Measurements from ENCODE around the gene CBL.

The CBL gene

GRCh38 chr11:119337581-119338317 lies 131.6 kb downstream of the CBL start:
- H3K27ac ChIP-seq: no peak overlapping the region
- TF ChIP-seq CTCF (IDR thresholded peaks at IDR 0.05) (no peak), ZFX (IDR thresholded peaks at IDR 0.05; ENCODE audit: borderline replicate concordance) (no peak)

GRCh38 chr11:119338318-119338890 lies 132.3 kb downstream of the CBL start:
- TF ChIP-seq CTCF (IDR thresholded peaks at IDR 0.05) (peak; percentile 90), ZFX (IDR thresholded peaks at IDR 0.05; ENCODE audit: borderline replicate concordance) (no peak)
- no peak overlapping the region for H3K27ac ChIP-seq

GRCh38 chr11:119338965-119339588 lies 132.9 kb downstream of the CBL start:
- H3K27ac ChIP-seq: no peak overlapping the region
- TF ChIP-seq ZFX (IDR thresholded peaks at IDR 0.05; ENCODE audit: borderline replicate concordance) (no peak), CTCF (IDR thresholded peaks at IDR 0.05) (no peak)

- H3K27ac ChIP-seq: no peak overlapping the region
- TF ChIP-seq CTCF (IDR thresholded peaks at IDR 0.05) (peak; percentile 97), ZFX (IDR thresholded peaks at IDR 0.05; ENCODE audit: borderline replicate concordance) (no peak)
Observed at GRCh38 chr11:119339589-119340334, 133.6 kb downstream of the CBL start.

GRCh38 chr11:119340335-119341221 lies 134.4 kb downstream of the CBL start, which contains the start of gene C1QTNF5:
TSS of gene C1QTNF5 (minus strand) at chr11:119340883. CDS start at chr11:119340397, 486 bp downstream.
- TF ChIP-seq ZFX (IDR thresholded peaks at IDR 0.05; ENCODE audit: borderline replicate concordance): no peak
- no peak for TF ChIP-seq CTCF (IDR thresholded peaks at IDR 0.05)
- H3K27ac ChIP-seq: no peak within 1 kb of the TSS

- TF ChIP-seq ZFX (IDR thresholded peaks at IDR 0.05; ENCODE audit: borderline replicate concordance) (no peak), CTCF (IDR thresholded peaks at IDR 0.05) (no peak)
- no peak overlapping the region for H3K27ac ChIP-seq
Observed at GRCh38 chr11:119341222-119342022, 135.3 kb downstream of the CBL start.
